ENCODE measurements around the gene SYT1. TPM values are rescaled to one million over a fixed set of nuclear protein-coding genes. Genes with fewer than 3 reads are reported as not detected.

Gene SYT1
- total RNA-seq, 1 experiment from 2014 or later: 15.8 TPM

GRCh38 chr12:79203058-79203647, 338.6 kb downstream of the SYT1 start:
- Mint-ChIP-seq H3K9me3 (no peaks in the 10 kb centered on the region), H3K4me3 (no peak overlapping the region), H3K36me3 (ENCODE audit: insufficient read depth in 1 of 3, low read depth in 3 of 3) (no peaks in the 10 kb centered on the region), H3K4me1 (peaks cover 14 to 15% of the 10 kb centered on the region in 2 experiments), H3K27ac (peak overlapping the region in 1 of 3 experiments; percentile 38; a peak in 1 of 7 replicates), H3K27me3 (ENCODE audit: low read depth) (no peaks in the 10 kb centered on the region)
- Histone ChIP-seq H3K4me1 (ENCODE audit: insufficient read depth, low read length) (no peaks in the 10 kb centered on the region), H3K4ac (ENCODE audit: low read depth, low read length) (no peak overlapping the region), H4K91ac (ENCODE audit: insufficient read length, low read depth, low read length) (no peak overlapping the region), H3K27ac (ENCODE audit: insufficient read length, low read depth, low read length) (no peak overlapping the region), H3K9ac (ENCODE audit: extremely low read depth, insufficient read length, low read length) (no peak overlapping the region), H3K56ac (ENCODE audit: insufficient read length, low read depth, low read length) (no peak overlapping the region), H2BK15ac (ENCODE audit: low read depth, low read length) (no peak overlapping the region), H3K4me2 (ENCODE audit: insufficient read depth, insufficient read length, low read length) (no peak overlapping the region), H4K20me1 (ENCODE audit: control insufficient read depth, insufficient read depth, insufficient read length) (no peaks in the 10 kb centered on the region), H3K18ac (ENCODE audit: insufficient read length, low read depth, low read length) (no peak overlapping the region), H3K9me3 (ENCODE audit: control insufficient read depth, low read depth, low read length) (no peaks in the 10 kb centered on the region), H3K79me2 (ENCODE audit: insufficient read depth, low read length) (no peaks in the 10 kb centered on the region), H2AFZ (ENCODE audit: low read length) (no peak overlapping the region), H3K23me2 (ENCODE audit: insufficient read length, low read depth, low read length, poor library complexity, severe bottlenecking) (no peaks in the 10 kb centered on the region), H2BK5ac (ENCODE audit: insufficient read length, low read length) (no peak overlapping the region), H2BK20ac (ENCODE audit: low read depth, low read length, poor library complexity, severe bottlenecking) (no peak overlapping the region), H2BK12ac (ENCODE audit: insufficient read length, low read depth, low read length) (no peak overlapping the region), H2BK120ac (ENCODE audit: low read depth, low read length, poor library complexity, severe bottlenecking) (no peak overlapping the region), H4K5ac (ENCODE audit: insufficient read length, low read depth, low read length) (no peak overlapping the region), H3K14ac (ENCODE audit: insufficient read depth, low read length) (no peak overlapping the region), H3K27me3 (ENCODE audit: insufficient read depth, low read length) (no peaks in the 10 kb centered on the region), H3K79me1 (ENCODE audit: insufficient read depth, low read depth, low read length, poor library complexity, severe bottlenecking) (no peaks in the 10 kb centered on the region), H3K23ac (ENCODE audit: insufficient read length, low read depth, low read length) (no peak overlapping the region), H2AK5ac (ENCODE audit: insufficient read length, low read length) (no peak overlapping the region), H4K8ac (replicated peaks; ENCODE audit: insufficient read length, low read depth, low read length) (no peak overlapping the region), H3T11ph (ENCODE audit: low read length) (no peak overlapping the region)
- TF ChIP-seq CTCF (conservative IDR thresholded peaks at IDR 0.05): no peak
- no peak for DNase-seq
- WGBS (ENCODE audit: extremely low coverage, insufficient read length, low lambda C conversion rate): 100% methylated on average over 2 of the region's 9 CpGs

All from H9 (cell line).